Endothelial cell of umbilical vein (primary cell): ENCODE measurements around the gene PPP1R9B. TPM values are rescaled to one million over a fixed set of nuclear protein-coding genes. Genes with fewer than 3 reads are reported as not detected.

ENCODE experiments used
- BruUV-seq: library from RNA; stranded (reverse); fragments of 400-500 nt; replicated peaks from 2 replicates; lab custom pipeline; 2021; lab: Mats Ljungman, UMichigan
- CTCF ChIA-PET: fragments of 300-600, 350-600 bp; sonication (Branson Sonifier 250); formaldehyde crosslinking; loops from one replicate; lab custom pipeline; 2021; ENCODE audit warnings: antibody characterized with exemption, inconsistent platforms; lab: Charles Lee
- POLR2A ChIA-PET: fragments of 300-600, 350-600 bp; sonication (Branson Sonifier 250); formaldehyde crosslinking; loops from one replicate; lab custom pipeline; 2021; ENCODE audit warnings: antibody characterized with exemption, inconsistent platforms; lab: Charles Lee
- DNase-seq: peaks from one replicate; pipeline ENCODE4 v3.0.0-alpha.2; 2011; ENCODE audit warnings: low read depth, low spot score
- FAIRE-seq: peaks from 2 replicates; lab custom pipeline; 2011; peaks lifted over from hg19 to GRCh38; lab: Jason Lieb, UNC
- H2AFZ ChIP-seq: 2 replicates; pipeline ENCODE4 v1.6.0; 2012; ENCODE audit warnings: low read depth, low read length, control low read depth, inconsistent platforms
- H3K27ac ChIP-seq: 2 replicates; pipeline ENCODE4 v1.5.1; 2011; ENCODE audit warnings: low read depth, mild to moderate bottlenecking, control low read depth, low read length, moderate library complexity; ENCODE audit not compliant: insufficient read depth
- H3K27me3 ChIP-seq, 2 experiments: 2 replicates each; pipeline versions ENCODE4 v1.6.0 to v1.6.1; 2011; ENCODE audit warnings: low read length in 2 of 2, mixed read lengths in 1 of 2; ENCODE audit not compliant: control insufficient read depth in 2 of 2, insufficient read depth in 2 of 2
- H3K36me3 ChIP-seq, 2 experiments: 2 replicates in 1 of 2; 3 replicates in 1 of 2; pipeline ENCODE4 v1.5.1; 2011; ENCODE audit warnings: low read length in 2 of 2, mild to moderate bottlenecking in 1 of 2, moderate library complexity in 1 of 2; ENCODE audit not compliant: control insufficient read depth in 2 of 2, insufficient read depth in 2 of 2; ENCODE audit errors: extremely low read depth in 1 of 2
- H3K4me1 ChIP-seq: 3 replicates; pipeline ENCODE4 v1.5.1; 2011; ENCODE audit warnings: mild to moderate bottlenecking, low read length; ENCODE audit not compliant: control insufficient read depth, insufficient read depth; ENCODE audit errors: extremely low read depth
- H3K4me2 ChIP-seq: 2 replicates; pipeline ENCODE4 v1.6.1; 2011; ENCODE audit warnings: low read length, control low read depth, mixed read lengths; ENCODE audit not compliant: insufficient read depth
- H3K4me3 ChIP-seq, 3 experiments: fragments of 200-600 bp in 1 of 3; sonication (generic), shearing (Covaris generic) in 1 of 3; replicated peaks in 1 of 3; 2 replicates each; pipeline ENCODE4 v1.5.1; 2011 to 2016; ENCODE audit warnings: control low read depth in 3 of 3, low read length in 3 of 3, mild to moderate bottlenecking in 2 of 3, inconsistent platforms in 1 of 3, low read depth in 1 of 3, moderate library complexity in 1 of 3; ENCODE audit not compliant: insufficient read depth in 1 of 3
- H3K79me2 ChIP-seq: 2 replicates; pipeline ENCODE4 v1.6.0; 2012; ENCODE audit warnings: low read length, inconsistent platforms; ENCODE audit not compliant: control insufficient read depth, insufficient read depth
- H3K9ac ChIP-seq: replicated peaks from 2 replicates; pipeline ENCODE3; 2011; ENCODE audit warnings: low read length, control low read depth; ENCODE audit not compliant: insufficient read depth; ENCODE audit errors: extremely low read depth
- H3K9me1 ChIP-seq: replicated peaks from 3 replicates; pipeline ENCODE4 v1.6.0; 2011; ENCODE audit warnings: mild to moderate bottlenecking, low read length; ENCODE audit not compliant: control insufficient read depth, insufficient read depth; ENCODE audit errors: extremely low read depth
- H3K9me3 ChIP-seq: replicated peaks from 2 replicates; pipeline ENCODE4 v1.5.1; 2012; ENCODE audit warnings: low read length, inconsistent platforms; ENCODE audit not compliant: control insufficient read depth, insufficient read depth
- H4K20me1 ChIP-seq: replicated peaks from 2 replicates; pipeline ENCODE3; 2011; ENCODE audit warnings: mild to moderate bottlenecking, low read length; ENCODE audit not compliant: control insufficient read depth, insufficient read depth; ENCODE audit errors: extremely low read depth
- EZH2 ChIP-seq: IDR thresholded peaks from 2 replicates; pipeline ENCODE4 v1.6.1; 2012; ENCODE audit warnings: borderline replicate concordance, low read depth, mild to moderate bottlenecking, moderate library complexity, low read length, inconsistent platforms; ENCODE audit not compliant: severe bottlenecking
- FOS ChIP-seq: IDR thresholded peaks from 2 replicates; pipeline ENCODE4 v1.6.1; 2011; ENCODE audit warnings: mild to moderate bottlenecking, low read length, moderate library complexity, borderline replicate concordance; ENCODE audit not compliant: insufficient read depth
- MYC ChIP-seq: IDR thresholded peaks from one replicate; pipeline ENCODE4 v1.6.1; 2011; ENCODE audit warnings: mild to moderate bottlenecking, low read depth, low read length
- POLR2A ChIP-seq: IDR thresholded peaks from 2 replicates; pipeline ENCODE4 v1.6.1; 2012; ENCODE audit warnings: low read depth, mild to moderate bottlenecking, control low read depth, low read length
- POLR2AphosphoS5 ChIP-seq: IDR thresholded peaks from 2 replicates; pipeline ENCODE4 v1.6.1; 2012; ENCODE audit warnings: low read depth, mild to moderate bottlenecking, control low read depth, low read length, moderate library complexity; ENCODE audit not compliant: insufficient read depth
- dilution Hi-C: fragments of 300-500 bp; cut with MboI; formaldehyde crosslinking; loops from one replicate; pipeline ENCODE4 v1.15.0; 2019; ENCODE audit warnings: low sequenced_read_pairs; ENCODE audit not compliant: extremely low pct_ligation_motif_present
- intact Hi-C: fragments of 100-400 bp; cut with micrococcal nuclease; formaldehyde crosslinking; loops from one replicate; pipeline ENCODE4 v1.10.0; 2022
- polyA plus RNA-seq, 4 experiments: library from polyadenylated mRNA; depleted of rRNA in 3 of 4; stranded (reverse) in 3 of 4; unstranded in 1 of 4; fragments of >200 nt; gene quantifications; 2 replicates each; pipeline versions ENCODE4 v1.2.1 to v1.2.3, GENCODE V29; 2011 to 2012; ENCODE audit warnings: missing spikeins in 1 of 4
- total RNA-seq: library from RNA; stranded (reverse); gene quantifications from 2 replicates; pipeline ENCODE4 v1.2.3, GENCODE V29; 2021
- TF ChIP-seq, protein P1 (sequence below), 2 donors: IDR thresholded peaks; 1 replicate in 1 of 2; 2 replicates in 1 of 2; pipeline ENCODE4 v1.5.1; 2011; ENCODE audit warnings: low read length in 2 of 2, mild to moderate bottlenecking in 2 of 2, moderate library complexity in 2 of 2, control low read depth in 1 of 2, inconsistent platforms in 1 of 2, low read depth in 1 of 2; ENCODE audit not compliant: insufficient read depth in 1 of 2; ENCODE audit errors: extremely low read depth in 1 of 2
- TF ChIP-seq, protein P2 (sequence below): IDR thresholded peaks from 2 replicates; pipeline ENCODE4 v1.6.1; 2011; ENCODE audit not compliant: insufficient read depth, insufficient read length

Gene PPP1R9B
- total and polyA plus RNA-seq, 2 donors (not counting 3 experiments of a cell fraction or from before 2014, with no cell fraction given), result 20.1 to 60.2 TPM

DNA sequence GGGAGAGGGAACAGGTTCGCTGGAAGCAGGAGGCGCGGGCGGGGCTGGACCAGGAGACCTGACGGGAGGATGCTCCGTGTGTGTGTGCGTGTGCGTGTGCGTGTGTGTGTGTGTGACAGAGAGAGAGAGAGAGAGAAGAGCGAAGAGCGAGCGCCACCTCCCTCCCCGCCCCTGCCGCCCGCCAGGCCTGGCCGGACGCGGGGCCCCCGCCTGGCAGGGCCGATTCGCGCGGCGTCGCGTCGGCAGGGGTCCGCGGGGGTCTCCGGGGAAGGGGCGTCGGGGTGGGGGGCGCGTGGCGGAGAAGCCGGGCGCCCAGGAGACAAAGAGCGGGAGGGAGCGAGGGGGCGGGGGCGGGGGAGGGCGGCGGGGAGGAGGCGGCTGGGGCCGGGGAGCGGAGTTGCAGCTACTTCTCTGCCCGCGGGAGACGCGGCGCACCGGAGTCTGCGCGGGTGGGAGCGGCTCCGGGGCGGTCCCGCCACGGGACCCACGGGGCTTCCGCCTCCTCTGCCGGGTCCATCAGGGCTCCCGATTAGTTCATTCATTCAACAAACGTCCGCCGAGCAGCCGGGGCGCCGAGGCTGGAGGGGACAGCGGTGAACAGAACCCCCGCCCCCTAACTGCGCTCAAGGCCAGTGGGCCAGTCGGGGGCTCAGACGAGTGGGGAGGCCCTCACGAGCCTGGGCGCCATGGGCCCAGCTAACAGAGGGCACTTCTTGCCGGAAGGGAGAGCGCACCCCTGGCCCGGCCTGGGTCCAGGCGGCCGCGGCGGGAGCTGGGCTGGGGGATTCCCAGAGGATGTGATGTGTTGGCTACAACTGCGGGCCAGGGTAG, 20.5 kb downstream of the PPP1R9B start, which contains the start of gene SAMD14:
TSS of gene SAMD14 (minus strand) at position 433 of the 831 bp plus-strand sequence. CDS start 5,201 bp downstream, outside the sequence.
- Histone ChIP-seq H3K36me3 (peaks cover 0 to 8% of the 10 kb centered on the region in 2 experiments), H3K79me2 (no peaks in the 10 kb centered on the region), H3K27me3 (no peaks in the 10 kb centered on the region), H3K9me3 (no peaks in the 10 kb centered on the region), H3K9me1 (no peaks in the 10 kb centered on the region), H3K4me3 (peak within 1 kb of the TSS; percentile 22 to 53 (median 31)), H3K27ac (peak within 1 kb of the TSS; percentile 56), H4K20me1 (no peaks in the 10 kb centered on the region), H3K4me1 (peaks cover 21% of the 10 kb centered on the region), H3K4me2 (peak within 1 kb of the TSS; percentile 87), H3K9ac (peak within 1 kb of the TSS; percentile 51), H2AFZ (peak within 1 kb of the TSS; percentile 40)
- dilution Hi-C loops (no loop called here), intact Hi-C loops (no loop called here)
- TF ChIP-seq POLR2A (no peak), FOS (no peak), EZH2 (no peak), MYC (no peak), POLR2AphosphoS5 (no peak)
- TF ChIP-seq, protein P1, sequence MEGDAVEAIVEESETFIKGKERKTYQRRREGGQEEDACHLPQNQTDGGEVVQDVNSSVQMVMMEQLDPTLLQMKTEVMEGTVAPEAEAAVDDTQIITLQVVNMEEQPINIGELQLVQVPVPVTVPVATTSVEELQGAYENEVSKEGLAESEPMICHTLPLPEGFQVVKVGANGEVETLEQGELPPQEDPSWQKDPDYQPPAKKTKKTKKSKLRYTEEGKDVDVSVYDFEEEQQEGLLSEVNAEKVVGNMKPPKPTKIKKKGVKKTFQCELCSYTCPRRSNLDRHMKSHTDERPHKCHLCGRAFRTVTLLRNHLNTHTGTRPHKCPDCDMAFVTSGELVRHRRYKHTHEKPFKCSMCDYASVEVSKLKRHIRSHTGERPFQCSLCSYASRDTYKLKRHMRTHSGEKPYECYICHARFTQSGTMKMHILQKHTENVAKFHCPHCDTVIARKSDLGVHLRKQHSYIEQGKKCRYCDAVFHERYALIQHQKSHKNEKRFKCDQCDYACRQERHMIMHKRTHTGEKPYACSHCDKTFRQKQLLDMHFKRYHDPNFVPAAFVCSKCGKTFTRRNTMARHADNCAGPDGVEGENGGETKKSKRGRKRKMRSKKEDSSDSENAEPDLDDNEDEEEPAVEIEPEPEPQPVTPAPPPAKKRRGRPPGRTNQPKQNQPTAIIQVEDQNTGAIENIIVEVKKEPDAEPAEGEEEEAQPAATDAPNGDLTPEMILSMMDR (IDR thresholded peaks at IDR 0.05; ENCODE audit: extremely low read depth in 1 of 2, insufficient read depth in 1 of 2, low read depth in 1 of 2, low read length in 2 of 2), result no peak
- TF ChIP-seq, protein P2, sequence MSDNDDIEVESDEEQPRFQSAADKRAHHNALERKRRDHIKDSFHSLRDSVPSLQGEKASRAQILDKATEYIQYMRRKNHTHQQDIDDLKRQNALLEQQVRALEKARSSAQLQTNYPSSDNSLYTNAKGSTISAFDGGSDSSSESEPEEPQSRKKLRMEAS, result no peak
- peak; percentile 53 for DNase-seq
- FAIRE-seq, result peak; percentile 42
- CTCF ChIA-PET, result interaction anchor here (0.7 to 3.7 kb wide), 10 partner anchors 10 to 162 kb away, joined by 3 to 37 read pairs (median 6); no protein-coding TSS in a partner anchor
- POLR2A ChIA-PET, result interaction anchor here (0.7 kb wide), 1 partner anchor 57 kb away, joined by 5 read pairs; no protein-coding TSS in a partner anchor
- BruUV-seq, result no TSS peak
